B cell (primary cell): ENCODE measurements around the gene ASH1L. TPM values are rescaled to one million over a fixed set of nuclear protein-coding genes. Genes with fewer than 3 reads are reported as not detected.

ENCODE experiments used
- ATAC-seq: fragments of 200-7000 bp; cut with Tn5 transposase; one replicate; pipeline ENCODE4 v1.10.0; 2021; ENCODE audit warnings: low read depth, mild to moderate bottlenecking, moderate number of reproducible peaks, moderate library complexity
- CTCF ChIA-PET: fragments of 350-600 bp; sonication (Branson Sonifier 250); formaldehyde crosslinking; loops from one replicate; lab custom pipeline; 2021; ENCODE audit warnings: antibody characterized with exemption, inconsistent platforms; lab: Charles Lee
- POLR2A ChIA-PET: fragments of 350-600 bp; sonication (Branson Sonifier 250); formaldehyde crosslinking; loops from one replicate; lab custom pipeline; 2021; ENCODE audit warnings: antibody characterized with exemption; lab: Charles Lee
- DNase-seq: peaks from one replicate; pipeline ENCODE4 v3.0.0; 2013
- H2AFZ ChIP-seq: 2 replicates; pipeline ENCODE4 v1.6.1; 2012; ENCODE audit warnings: mild to moderate bottlenecking, low read depth, low read length; ENCODE audit not compliant: insufficient read depth, poor library complexity, severe bottlenecking
- H3K27ac ChIP-seq, 2 donors: 1 replicate in 1 of 2; 2 replicates in 1 of 2; pipeline ENCODE4 v1.5.1; 2012 to 2013; ENCODE audit warnings: low read length in 2 of 2, mild to moderate bottlenecking in 2 of 2, moderate library complexity in 1 of 2
- H3K27me3 ChIP-seq, 4 experiments: fragments of 200-600 bp in 1 of 4; sonication (generic) in 1 of 4; replicated peaks in 1 of 4; 1 replicate in 2 of 4; 2 replicates in 2 of 4; pipeline versions ENCODE4 v1.6.1 to v1.7.0; 2013 to 2016; ENCODE audit warnings: low read length in 3 of 4, mild to moderate bottlenecking in 2 of 4, mixed read lengths in 1 of 4, moderate library complexity in 1 of 4; ENCODE audit not compliant: insufficient read depth in 4 of 4, control insufficient read depth in 3 of 4; ENCODE audit errors: control extremely low read depth in 1 of 4
- H3K36me3 ChIP-seq, 2 experiments: replicated peaks in 1 of 2; 1 replicate in 1 of 2; 2 replicates in 1 of 2; pipeline versions ENCODE4 v1.6.1 to v1.7.1; 2013; ENCODE audit warnings: low read length in 1 of 2; ENCODE audit not compliant: insufficient read depth in 2 of 2, control insufficient read depth in 1 of 2; ENCODE audit errors: control extremely low read depth in 1 of 2, extremely low read depth in 1 of 2
- H3K4me1 ChIP-seq, 2 donors: fragments of 200-600 bp in 1 of 2; sonication (generic) in 1 of 2; 1 replicate in 1 of 2; 2 replicates in 1 of 2; pipeline versions ENCODE4 v1.5.1 to v1.6.1; 2013 to 2017; ENCODE audit warnings: low read length in 2 of 2; ENCODE audit not compliant: control insufficient read depth in 2 of 2, insufficient read depth in 2 of 2
- H3K4me2 ChIP-seq: replicated peaks from 2 replicates; pipeline ENCODE3; 2012; ENCODE audit warnings: mild to moderate bottlenecking, low read depth, low read length; ENCODE audit not compliant: poor library complexity, severe bottlenecking
- H3K4me3 ChIP-seq, 5 experiments: fragments of 200-600 bp in 1 of 5; sonication (generic) in 1 of 5; 1 replicate in 3 of 5; 2 replicates in 2 of 5; pipeline versions ENCODE4 v1.5.1 to v1.7.0; 2011 to 2016; ENCODE audit warnings: low read length in 4 of 5, mild to moderate bottlenecking in 4 of 5, low read depth in 2 of 5, control low read depth in 1 of 5, moderate library complexity in 1 of 5; ENCODE audit not compliant: insufficient read depth in 1 of 5; ENCODE audit errors: control extremely low read depth in 1 of 5, extremely low read depth in 1 of 5
- H3K79me2 ChIP-seq: fragments of 200-600 bp; sonication (generic); one replicate; pipeline ENCODE4 v1.6.0; 2016; ENCODE audit warnings: low read length; ENCODE audit not compliant: control insufficient read depth, insufficient read depth
- H3K9ac ChIP-seq: fragments of 200-600 bp; sonication (generic); 2 replicates; pipeline ENCODE4 v1.6.1; 2017; ENCODE audit warnings: mild to moderate bottlenecking, low read length, moderate library complexity
- H3K9me3 ChIP-seq, 3 donors: one replicate each; pipeline versions ENCODE4 v1.6.1 to v1.7.1; 2013; ENCODE audit warnings: low read length in 2 of 3; ENCODE audit not compliant: control insufficient read depth in 2 of 3, insufficient read depth in 1 of 3; ENCODE audit errors: control extremely low read depth in 1 of 3
- H4K20me1 ChIP-seq: 2 replicates; pipeline ENCODE4 v1.6.0; 2012; ENCODE audit warnings: mild to moderate bottlenecking, low read length; ENCODE audit not compliant: insufficient read depth, control insufficient read depth, poor library complexity, severe bottlenecking
- H3K27ac Mint-ChIP-seq: one replicate; pipeline ENCODE4 v1.8.0; 2021; ENCODE audit warnings: mixed read lengths
- H3K27me3 Mint-ChIP-seq: one replicate; pipeline ENCODE4 v1.8.0; 2021; ENCODE audit warnings: mixed read lengths
- H3K4me1 Mint-ChIP-seq: one replicate; pipeline ENCODE4 v1.8.0; 2021; ENCODE audit warnings: mixed read lengths
- H3K4me3 Mint-ChIP-seq: one replicate; pipeline ENCODE4 v1.8.0; 2021; ENCODE audit warnings: mixed read lengths
- H3K9me3 Mint-ChIP-seq: one replicate; pipeline ENCODE4 v1.8.0; 2022; ENCODE audit warnings: mixed read lengths; ENCODE audit not compliant: insufficient read depth
- CTCF ChIP-seq: fragments of 200-600 bp; IDR thresholded peaks from one replicate; pipeline ENCODE4 v1.8.0; 2022; ENCODE audit warnings: antibody characterized with exemption, mild to moderate bottlenecking
- EZH2 ChIP-seq: IDR thresholded peaks from 2 replicates; pipeline ENCODE4 v1.6.1; 2012; ENCODE audit warnings: borderline replicate concordance, low read depth, mild to moderate bottlenecking, moderate library complexity, low read length; ENCODE audit not compliant: insufficient read depth, poor library complexity, severe bottlenecking
- WGBS: methylation state at CpG from one replicate; pipeline ENCODE4 v1.1.5; 2013; ENCODE audit warnings: missing lambda C conversion rate; ENCODE audit not compliant: insufficient coverage; 5-methylcytosine and 5-hydroxymethylcytosine counted together
- intact Hi-C: fragments of 100-400 bp; cut with micrococcal nuclease; formaldehyde crosslinking; loops from one replicate; pipeline ENCODE4 v1.10.0; 2022
- polyA plus RNA-seq: library from polyadenylated mRNA; depleted of rRNA; stranded (reverse); fragments of >200 nt; gene quantifications from 2 replicates; pipeline ENCODE4 v1.2.3, GENCODE V29; 2012
- total RNA-seq, 2 donors: library from RNA; stranded (reverse); fragments of 120-200 nt in 1 of 2; gene quantifications; 1 replicate in 1 of 2; 2 replicates in 1 of 2; pipeline versions ENCODE4 v1.2.3 to v1.2.4, GENCODE V29; 2013 to 2022

The ASH1L gene
- total and polyA plus RNA-seq, 2 donors (not counting 1 experiment from before 2014, with no cell fraction given) = 17.7 to 124 TPM

- intact Hi-C loops = no loop called here
- H3K4me3 ChIP-seq = no peak overlapping the region
- H3K27me3 ChIP-seq = no peaks in the 10 kb centered on the region
- ChIA-PET POLR2A (interaction anchor here (0.5 kb wide), 1 partner anchor 73 kb away, joined by 6 read pairs; no protein-coding TSS in a partner anchor), CTCF (no interaction called here)
- peaks cover 55% of the 10 kb centered on the region for H4K20me1 ChIP-seq
- Mint-ChIP-seq H3K27me3 (no peaks in the 10 kb centered on the region), H3K9me3 (no peaks in the 10 kb centered on the region), H3K27ac (no peak overlapping the region), H3K4me3 (no peak overlapping the region), H3K4me1 (peaks cover 44% of the 10 kb centered on the region)
- DNase-seq = no peak
- WGBS = no CpG with 5 or more reads among the region's 2 CpGs
- no peaks in the 10 kb centered on the region for H3K9me3 ChIP-seq
- H3K36me3 ChIP-seq = peaks cover 0 to 3% of the 10 kb centered on the region in 2 experiments
- H3K9ac ChIP-seq = no peak overlapping the region
- no peak for ATAC-seq
- TF ChIP-seq EZH2 (no peak), CTCF (no peak)
- no peak overlapping the region for H3K27ac ChIP-seq
- H3K4me1 ChIP-seq = peaks cover 7 to 10% of the 10 kb centered on the region in 2 donors
- H2AFZ ChIP-seq = no peak overlapping the region
- no peak overlapping the region for H3K4me2 ChIP-seq
- peaks cover 97% of the 10 kb centered on the region for H3K79me2 ChIP-seq
Observed at GRCh38 chr1:155522069-155522468, 40.5 kb downstream of the ASH1L start.

- H3K4me3 Mint-ChIP-seq = no peak overlapping the region
- Histone ChIP-seq H3K27ac (no peak overlapping the region), H4K20me1 (peaks cover 42% of the 10 kb centered on the region), H2AFZ (no peak overlapping the region), H3K4me2 (peak overlapping the region; percentile 49), H3K9ac (no peak overlapping the region), H3K36me3 (peaks cover 3 to 9% of the 10 kb centered on the region in 2 experiments), H3K27me3 (no peaks in the 10 kb centered on the region), H3K4me1 (peaks cover 7 to 9% of the 10 kb centered on the region in 2 donors), H3K79me2 (peaks cover 93% of the 10 kb centered on the region), H3K9me3 (no peaks in the 10 kb centered on the region), H3K4me3 (no peak overlapping the region)
- DNase-seq (no peak), ATAC-seq (no peak)
- H3K4me1 Mint-ChIP-seq = peaks cover 52% of the 10 kb centered on the region
- H3K27ac Mint-ChIP-seq = no peak overlapping the region
- intact Hi-C loops = no loop called here
- WGBS = 0% methylated on average over 2 of the region's 4 CpGs
- H3K27me3 Mint-ChIP-seq = no peaks in the 10 kb centered on the region
- ChIA-PET POLR2A (no interaction called here), CTCF (no interaction called here)
- TF ChIP-seq EZH2 (no peak), CTCF (no peak)
- H3K9me3 Mint-ChIP-seq = no peaks in the 10 kb centered on the region
Observed at GRCh38 chr1:155518484-155518883, 44.1 kb downstream of the ASH1L start.
